ENCODE data around the gene KCNN3.

GRCh38 chr1:154844297-154844681 lies 25.8 kb downstream of the KCNN3 start:
- TF ChIP-seq CTCF (IDR thresholded peaks at IDR 0.05) = no peak
- no peak for TF ChIP-seq ZFX (IDR thresholded peaks at IDR 0.05; ENCODE audit: borderline replicate concordance)
